KMS-11 (cell line): ENCODE results near the gene BFAR.
"Not testable (repeated sequence)": the region's sequence is repeated elsewhere in the genome, so short reads cannot be mapped to it uniquely, and the experiment has no call there.

Experiments used
- H2AFZ ChIP-seq: fragments of 200-600 bp; sonication (generic); 2 replicates; pipeline ENCODE4 v1.6.1; 2016; ENCODE audit warnings: antibody characterized with exemption, mixed run types, low read depth
- H3K27ac ChIP-seq: fragments of 200-600 bp; sonication (generic); 2 replicates; pipeline ENCODE4 v1.6.1; 2016; ENCODE audit warnings: mild to moderate bottlenecking, mixed run types
- H3K27me3 ChIP-seq: fragments of 200-600 bp; sonication (generic); 2 replicates; pipeline ENCODE4 v1.6.1; 2017; ENCODE audit warnings: mild to moderate bottlenecking, low read depth, mixed run types, moderate library complexity; ENCODE audit not compliant: insufficient read depth
- H3K36me3 ChIP-seq: fragments of 200-600 bp; sonication (generic); 2 replicates; pipeline ENCODE4 v1.6.1; 2017; ENCODE audit warnings: mild to moderate bottlenecking, mixed run types; ENCODE audit not compliant: insufficient read depth
- H3K4me1 ChIP-seq: fragments of 200-600 bp; sonication (generic); 2 replicates; pipeline ENCODE4 v1.6.1; 2016; ENCODE audit warnings: mild to moderate bottlenecking, low read depth, mixed run types; ENCODE audit not compliant: poor library complexity, severe bottlenecking
- H3K4me2 ChIP-seq: fragments of 200-600 bp; sonication (generic); 2 replicates; pipeline ENCODE4 v1.7.0; 2016; ENCODE audit warnings: mild to moderate bottlenecking, mixed run types
- H3K4me3 ChIP-seq: fragments of 200-600 bp; sonication (generic); IDR thresholded peaks from 2 replicates; pipeline ENCODE4 v1.6.1; 2017; ENCODE audit warnings: low read depth, low read length, mixed read lengths; ENCODE audit not compliant: insufficient read depth
- H3K79me2 ChIP-seq: fragments of 200-600 bp; sonication (generic); 2 replicates; pipeline ENCODE4 v1.6.1; 2016; ENCODE audit warnings: low read depth, mixed run types; ENCODE audit not compliant: insufficient read depth
- H3K9ac ChIP-seq: fragments of 200-600 bp; sonication (generic); 2 replicates; pipeline ENCODE4 v1.6.1; 2016; ENCODE audit warnings: mild to moderate bottlenecking, mixed run types
- H4K20me1 ChIP-seq: fragments of 200-600 bp; sonication (generic); 2 replicates; pipeline ENCODE4 v1.6.1; 2016; ENCODE audit warnings: mild to moderate bottlenecking, mixed run types; ENCODE audit not compliant: insufficient read depth

BFAR gene

DNA sequence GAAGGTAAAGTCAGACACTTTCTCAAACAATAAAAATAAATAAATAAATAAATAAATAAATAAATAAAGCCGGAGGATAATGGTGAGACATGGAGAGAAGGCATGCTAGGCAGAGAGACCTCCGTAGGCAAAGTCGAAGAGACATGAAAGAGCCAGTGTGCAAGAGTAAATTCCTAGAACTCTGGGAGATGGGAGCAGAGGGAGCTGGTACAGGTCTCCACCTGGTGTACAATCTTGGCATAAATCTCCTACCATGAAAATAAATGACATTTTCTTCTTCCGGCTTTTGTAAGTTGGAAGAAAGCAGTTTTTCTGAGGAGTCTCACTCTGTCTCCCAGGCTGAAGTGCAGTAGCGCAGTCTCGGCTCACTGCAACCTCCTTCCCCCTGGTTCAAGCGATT lies 69.1 kb downstream of the BFAR start:
- not testable (repeated sequence) for H3K4me3 ChIP-seq, H3K79me2 ChIP-seq, H3K4me2 ChIP-seq, H3K4me1 ChIP-seq, H3K9ac ChIP-seq, H4K20me1 ChIP-seq, H3K27me3 ChIP-seq, H2AFZ ChIP-seq, H3K27ac ChIP-seq, H3K36me3 ChIP-seq

DNA sequence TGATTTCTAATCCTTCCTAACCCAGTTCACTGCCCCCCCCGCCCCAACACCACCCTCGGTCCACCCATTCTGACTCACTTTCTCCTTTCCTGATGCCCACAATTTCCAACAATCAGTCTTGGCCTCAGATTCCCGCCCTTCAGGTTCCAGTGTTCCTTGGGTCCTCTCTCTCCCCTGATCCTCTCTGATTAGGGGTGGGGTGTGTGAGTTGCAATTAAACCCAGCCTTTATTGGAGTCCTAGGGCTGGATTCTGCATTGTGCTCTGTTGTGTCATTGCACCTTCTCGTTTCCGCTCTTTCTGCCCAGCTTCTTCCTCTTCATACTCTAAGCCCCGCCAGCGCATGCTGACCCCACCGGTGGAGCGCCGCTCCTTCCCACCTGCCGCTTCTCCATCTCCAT lies 69.9 kb downstream of the BFAR start:
- H2AFZ ChIP-seq, H3K9ac ChIP-seq, H3K27me3 ChIP-seq, H3K27ac ChIP-seq, H3K36me3 ChIP-seq, H4K20me1 ChIP-seq, H3K4me2 ChIP-seq, H3K4me3 ChIP-seq, H3K79me2 ChIP-seq, H3K4me1 ChIP-seq: not testable (repeated sequence)

DNA sequence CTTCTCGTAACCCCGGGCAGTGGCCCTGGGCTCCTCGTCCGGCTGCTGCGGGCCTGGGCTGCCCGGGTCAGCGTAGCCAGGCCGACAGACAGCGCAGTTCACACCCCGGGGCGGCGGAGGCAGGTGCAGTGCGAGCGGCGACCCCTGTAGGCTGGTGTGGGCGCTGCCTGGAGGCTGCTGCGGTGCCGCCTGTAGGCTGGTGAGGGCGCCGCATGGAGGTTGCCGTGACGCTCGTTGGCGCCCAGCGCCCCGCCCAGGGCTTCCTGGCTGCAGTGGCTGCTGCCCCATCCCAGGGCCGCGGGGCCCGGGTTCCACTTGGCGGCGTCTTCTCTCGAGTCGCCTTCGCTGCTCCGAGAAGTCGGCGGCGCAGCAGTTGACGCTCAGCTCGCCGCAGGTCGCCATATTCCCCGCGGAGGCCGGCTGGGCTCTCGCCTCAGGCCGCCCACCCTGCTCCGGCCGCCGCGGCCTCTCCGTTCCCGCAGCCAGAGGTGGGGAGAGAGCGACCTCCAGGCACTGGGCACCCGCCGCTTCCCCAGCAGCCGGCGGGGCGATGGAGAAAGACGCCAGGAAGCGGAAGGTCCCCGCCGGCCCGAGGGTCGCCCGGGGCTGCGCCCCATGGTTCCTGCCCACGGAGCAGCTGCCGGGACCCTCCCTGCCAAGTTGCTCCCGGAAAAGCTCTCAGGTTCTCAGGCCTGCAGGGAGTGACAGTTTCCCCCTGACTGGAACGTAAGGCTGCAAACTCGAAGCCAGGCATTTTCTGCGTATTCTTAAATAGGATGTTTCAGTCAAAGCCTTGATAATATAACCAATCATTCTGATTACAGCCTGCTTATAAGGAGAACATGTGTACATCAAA lies 70.6 kb downstream of the BFAR start, which contains the start of gene NPIPA3:
NPIPA3 (plus strand) TSS at position 256 of the 856 bp plus-strand sequence. CDS start 5,533 bp downstream, outside the sequence.
- H3K4me1 ChIP-seq, H3K9ac ChIP-seq, H4K20me1 ChIP-seq: not testable (repeated sequence)

More for the DNA sequence above, 70.6 kb downstream of the BFAR start, which contains the start of gene NPIPA3:
- H3K27me3 ChIP-seq, H3K27ac ChIP-seq, H3K36me3 ChIP-seq, H2AFZ ChIP-seq, H3K4me2 ChIP-seq, H3K79me2 ChIP-seq, H3K4me3 ChIP-seq: not testable (repeated sequence)
